T47D (cell line): ENCODE measurements around the gene IL4R.

Experiments
- DNase-seq, 2 experiments: peaks; one replicate each; pipeline versions ENCODE4 v3.0.0 to v3.0.0-alpha.2; 2011 to 2012; ENCODE audit warnings: low read depth in 1 of 2, low spot score in 1 of 2
- JUND ChIP-seq: IDR thresholded peaks from 2 replicates; pipeline ENCODE4 v1.6.1; 2012; ENCODE audit warnings: low read depth
- in situ Hi-C: cut with HindIII; loops from 2 replicates; pipeline ENCODE4 v1.10.0; 2016; ENCODE audit warnings: low sequenced_read_pairs, low pct_unique_long_range_greater_than_20kb

Gene IL4R

DNA sequence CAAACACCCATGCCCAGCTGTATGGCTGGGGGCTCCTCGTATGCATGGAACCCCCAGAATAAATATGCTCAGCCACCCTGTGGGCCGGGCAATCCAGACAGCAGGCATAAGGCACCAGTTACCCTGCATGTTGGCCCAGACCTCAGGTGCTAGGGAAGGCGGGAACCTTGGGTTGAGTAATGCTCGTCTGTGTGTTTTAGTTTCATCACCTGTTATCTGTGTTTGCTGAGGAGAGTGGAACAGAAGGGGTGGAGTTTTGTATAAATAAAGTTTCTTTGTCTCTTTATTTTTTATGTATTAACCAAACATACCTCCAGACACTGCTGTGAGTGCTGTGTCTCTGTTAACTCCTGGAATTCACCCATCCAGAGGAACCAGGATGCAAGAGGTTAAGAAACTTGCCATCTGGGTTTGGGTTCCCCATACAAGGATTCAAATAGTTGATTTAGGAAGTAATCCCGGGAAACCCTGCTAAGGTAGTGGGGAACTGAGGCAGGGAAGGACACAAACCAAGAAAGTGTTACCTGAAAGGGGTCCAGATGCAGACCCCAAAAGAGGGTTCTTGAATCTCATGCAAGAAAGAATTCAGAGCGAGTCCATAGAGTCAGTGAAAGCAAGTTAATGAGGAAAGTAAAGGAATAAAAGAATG lies 50.8 kb downstream of the IL4R start:
- DNase-seq: peak in 1 of 2 experiments; percentile 74
- in situ Hi-C loops: no loop called here

DNA sequence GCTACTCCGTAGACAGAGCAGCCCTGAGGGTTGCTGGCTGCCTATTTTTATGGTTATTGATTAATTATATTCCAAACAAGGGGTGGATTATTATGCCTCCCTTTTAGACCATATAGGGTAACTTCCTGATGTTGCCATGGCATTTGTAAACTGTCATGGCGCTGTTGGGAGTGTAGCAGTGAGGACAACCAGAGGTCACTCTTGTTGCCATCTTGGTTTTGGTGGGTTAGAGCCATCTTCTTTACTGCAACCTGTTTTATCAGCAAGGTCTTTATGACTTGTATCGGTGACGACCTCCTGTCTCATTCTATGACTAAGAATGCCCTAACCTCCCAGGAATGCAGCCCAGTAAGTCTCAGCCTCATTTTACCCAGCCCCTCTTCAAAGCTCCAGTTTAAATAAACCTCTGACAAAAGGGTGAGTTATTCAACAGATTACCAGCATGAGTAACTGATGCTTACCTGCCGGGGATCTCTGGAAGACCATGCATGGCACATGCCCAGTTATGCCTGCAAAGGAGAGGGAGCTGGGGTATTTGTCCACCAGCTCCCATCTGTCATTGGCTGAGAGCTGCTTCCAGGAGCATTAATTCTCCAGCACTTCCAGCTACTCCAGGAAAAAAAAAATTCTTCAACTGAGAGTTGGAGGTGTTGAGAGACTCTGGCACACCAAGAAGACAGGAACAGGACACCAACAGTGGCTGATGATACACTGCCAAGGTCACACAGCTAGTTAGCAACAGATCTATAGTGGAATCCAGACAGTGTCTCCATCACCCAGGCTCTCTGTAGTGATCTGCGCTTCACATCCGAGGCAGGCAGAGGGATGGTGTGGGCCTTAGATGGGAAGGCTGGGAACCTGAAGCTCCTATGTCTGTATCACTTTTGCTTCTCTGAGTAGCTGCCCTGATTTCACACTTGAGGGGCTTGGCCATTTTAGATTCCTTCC lies 51.6 kb downstream of the IL4R start:
- no peak for TF ChIP-seq JUND
- in situ Hi-C loops: no loop called here
- DNase-seq: no peak

More for the DNA sequence above, 50.8 kb downstream of the IL4R start:
- no peak for TF ChIP-seq JUND

DNA sequence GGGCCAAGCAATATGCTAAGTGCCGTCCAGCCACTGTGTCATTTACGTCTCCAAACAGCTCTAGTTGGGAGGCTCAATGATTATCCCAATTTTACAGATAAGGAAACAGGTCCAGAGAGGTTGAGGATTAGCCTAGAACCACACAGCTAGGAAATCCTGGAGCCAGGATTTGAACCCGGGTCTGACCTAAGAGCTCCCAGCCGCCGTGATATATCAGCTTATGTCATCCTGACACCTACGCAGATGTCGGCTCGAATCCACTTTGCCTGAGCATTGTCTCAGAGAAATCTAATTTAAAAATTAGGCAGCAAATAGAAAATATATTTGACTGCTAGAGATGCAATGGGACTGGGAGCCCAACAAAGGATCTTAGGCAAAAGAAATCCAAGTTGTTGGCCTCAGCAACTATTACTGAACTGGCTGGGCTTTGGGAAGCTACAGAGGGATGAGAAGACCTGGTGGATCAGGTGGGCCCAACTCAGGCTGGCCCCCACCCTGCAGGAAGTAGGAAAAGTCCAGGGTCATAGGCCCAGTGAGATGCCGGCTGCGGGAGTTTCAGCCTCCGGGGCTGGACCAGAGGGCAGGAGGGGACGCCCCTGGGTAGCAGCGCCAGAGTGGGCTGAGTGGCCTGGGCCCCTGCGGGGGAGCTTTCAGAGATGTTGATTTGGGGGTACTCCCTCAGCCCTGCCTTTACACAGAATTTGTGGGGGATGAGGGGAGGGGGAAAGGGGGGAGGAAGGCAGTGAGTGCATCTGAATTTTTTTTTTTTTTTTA lies 53.1 kb downstream of the IL4R start:
- in situ Hi-C loops: no loop called here
- no peak for DNase-seq
- no peak for TF ChIP-seq JUND

DNA sequence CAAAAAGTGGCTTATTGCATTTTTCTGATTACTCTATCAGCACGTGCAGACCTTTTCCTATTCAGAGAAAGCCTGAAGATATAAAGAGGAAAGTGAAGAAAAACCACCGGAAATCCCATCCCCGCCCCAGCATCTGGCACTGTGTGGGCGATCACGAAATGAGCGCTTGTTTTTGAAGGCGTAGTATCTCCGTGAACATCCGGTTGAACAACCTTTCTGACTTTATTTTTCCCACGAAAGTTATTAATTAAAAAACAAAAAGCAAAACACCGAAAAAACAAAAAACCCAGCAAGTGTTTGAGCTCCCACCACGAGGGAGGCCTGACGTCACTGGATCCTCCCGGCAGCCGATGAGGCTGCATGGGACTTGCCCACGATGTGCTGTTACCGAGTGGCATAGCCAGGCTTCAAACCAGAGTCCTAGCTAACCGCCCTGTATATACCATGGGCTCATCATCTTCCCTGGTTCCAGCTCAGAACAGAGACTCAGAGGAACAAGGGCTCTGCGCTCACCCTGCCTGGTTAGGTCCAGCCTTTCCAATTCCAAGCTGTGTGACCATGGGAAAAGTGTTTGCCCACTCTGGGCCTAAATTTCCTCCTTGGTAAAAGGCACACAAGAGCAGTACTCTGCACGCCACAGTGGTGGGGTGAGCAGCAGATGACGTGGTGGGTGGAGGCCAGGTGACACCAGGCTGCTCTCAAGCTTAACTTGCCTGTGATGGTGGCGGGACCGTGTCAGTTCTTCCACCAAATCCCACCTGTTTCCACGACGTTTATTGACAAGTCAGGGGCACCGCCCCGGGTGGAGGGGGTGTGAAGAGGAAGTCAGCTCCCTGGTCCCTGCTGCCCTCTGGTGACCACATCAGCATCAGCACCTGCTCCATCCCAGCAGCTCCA lies 53.9 kb downstream of the IL4R start:
- no peak for TF ChIP-seq JUND
- in situ Hi-C loops: no loop called here
- peak; percentile 70 to 73 for DNase-seq

DNA sequence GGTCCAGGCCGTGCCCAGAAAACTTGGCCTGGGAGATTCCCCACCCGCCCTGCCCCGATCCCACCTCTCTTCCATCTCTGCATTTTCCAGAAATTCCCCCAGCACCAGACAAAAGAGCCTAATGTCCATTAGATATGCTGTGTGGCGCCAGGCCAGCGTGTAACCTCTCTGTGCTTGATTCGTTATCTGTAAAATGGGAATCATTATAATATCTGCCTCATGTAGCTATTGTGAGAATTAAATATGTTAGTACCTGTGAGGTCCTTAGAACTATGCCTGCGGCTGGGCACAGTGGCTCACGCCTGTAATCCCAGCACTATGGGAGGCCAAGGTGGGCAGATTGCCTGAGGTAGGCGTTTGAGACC lies 54.6 kb downstream of the IL4R start:
- no peak for DNase-seq
- TF ChIP-seq JUND: no peak
- in situ Hi-C loops: no loop called here

DNA sequence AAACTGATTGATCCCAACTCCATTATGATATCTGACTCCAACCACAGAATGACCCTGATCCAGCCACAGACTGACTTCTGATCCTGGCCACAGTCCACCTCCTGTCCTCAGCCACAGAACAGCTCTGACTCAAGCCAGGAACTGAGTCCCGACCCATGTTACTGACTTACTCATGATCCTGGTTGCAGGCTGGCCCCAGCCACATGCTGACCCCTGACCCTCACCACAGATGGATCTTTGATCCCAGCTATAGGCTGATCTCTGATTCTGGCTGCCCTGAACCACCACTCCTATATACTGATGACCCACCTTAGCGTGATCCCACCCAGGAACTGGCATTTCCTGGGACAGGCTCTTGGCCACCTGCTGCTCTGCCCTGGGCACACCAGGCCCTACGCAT lies 56.0 kb downstream of the IL4R start:
- in situ Hi-C loops: no loop called here
- no peak for TF ChIP-seq JUND
- no peak for DNase-seq

DNA sequence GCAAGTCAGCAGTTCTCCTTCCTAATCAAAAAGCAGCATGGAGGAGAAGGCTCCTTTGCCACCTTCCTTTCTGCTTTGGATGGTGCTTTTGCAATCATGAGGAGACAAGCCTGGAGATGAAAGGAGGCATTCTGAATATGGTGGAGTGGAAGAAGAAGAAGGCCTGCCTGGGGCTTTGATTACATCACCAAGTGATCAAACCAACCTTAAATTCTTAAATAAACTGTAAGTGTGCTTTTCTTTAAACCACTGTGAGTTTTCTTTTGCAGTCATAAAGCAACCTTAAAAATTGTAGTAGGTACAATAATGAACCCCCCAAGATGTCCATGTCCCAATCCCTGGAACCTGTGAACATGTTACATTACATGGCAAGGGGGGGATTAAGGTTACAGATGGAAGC lies 56.5 kb downstream of the IL4R start:
- in situ Hi-C loops: no loop called here
- DNase-seq: no peak
- no peak for TF ChIP-seq JUND

DNA sequence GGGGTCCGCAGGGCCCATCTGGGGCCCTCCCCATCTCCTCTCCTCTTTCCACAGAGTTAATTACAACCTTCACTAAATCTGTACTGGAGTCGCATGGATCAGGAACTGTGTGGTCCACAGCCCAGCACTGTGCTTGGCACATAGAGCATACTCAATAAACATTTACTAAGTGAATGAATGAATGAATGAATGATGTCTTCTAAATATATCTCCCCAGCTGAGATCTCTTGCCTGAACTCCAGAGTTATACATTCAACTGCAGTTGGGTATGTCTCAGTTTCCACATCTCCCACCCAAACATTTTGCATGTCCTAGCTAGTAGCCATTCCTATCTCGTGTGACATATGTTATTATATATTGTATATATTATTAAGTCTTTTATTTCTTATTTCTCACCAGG lies 59.5 kb downstream of the IL4R start:
- in situ Hi-C loops: no loop called here
- DNase-seq: no peak
- no peak for TF ChIP-seq JUND

DNA sequence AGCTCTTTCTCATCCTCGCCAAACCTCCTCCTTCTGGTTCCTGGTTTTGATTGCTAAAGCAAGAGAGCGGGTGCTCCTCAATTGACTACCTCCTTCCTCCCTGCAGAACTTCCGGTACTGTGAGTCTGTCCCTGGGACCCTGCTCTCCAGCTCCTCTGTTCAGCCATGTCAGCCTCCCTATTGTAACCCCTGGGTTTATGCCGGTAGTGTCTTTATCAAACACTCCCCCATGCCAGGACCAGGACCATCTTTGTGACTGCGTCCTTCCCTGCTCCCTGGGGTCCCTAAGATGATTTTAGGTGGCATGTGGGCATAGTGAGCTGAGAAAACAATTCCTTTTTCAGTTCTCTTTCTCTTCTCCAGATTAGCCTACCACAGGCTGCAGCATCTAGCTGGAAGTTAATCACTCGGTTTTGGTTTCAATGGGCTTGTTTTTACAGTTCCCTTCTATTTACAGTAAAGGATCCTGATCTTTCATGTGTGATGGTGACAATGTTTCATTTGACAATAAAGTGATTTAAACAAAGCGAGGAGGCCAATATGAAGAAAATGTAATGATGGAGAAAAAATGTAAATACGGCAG lies 60.5 kb downstream of the IL4R start:
- no peak for TF ChIP-seq JUND
- DNase-seq: no peak
- in situ Hi-C loops: no loop called here

DNA sequence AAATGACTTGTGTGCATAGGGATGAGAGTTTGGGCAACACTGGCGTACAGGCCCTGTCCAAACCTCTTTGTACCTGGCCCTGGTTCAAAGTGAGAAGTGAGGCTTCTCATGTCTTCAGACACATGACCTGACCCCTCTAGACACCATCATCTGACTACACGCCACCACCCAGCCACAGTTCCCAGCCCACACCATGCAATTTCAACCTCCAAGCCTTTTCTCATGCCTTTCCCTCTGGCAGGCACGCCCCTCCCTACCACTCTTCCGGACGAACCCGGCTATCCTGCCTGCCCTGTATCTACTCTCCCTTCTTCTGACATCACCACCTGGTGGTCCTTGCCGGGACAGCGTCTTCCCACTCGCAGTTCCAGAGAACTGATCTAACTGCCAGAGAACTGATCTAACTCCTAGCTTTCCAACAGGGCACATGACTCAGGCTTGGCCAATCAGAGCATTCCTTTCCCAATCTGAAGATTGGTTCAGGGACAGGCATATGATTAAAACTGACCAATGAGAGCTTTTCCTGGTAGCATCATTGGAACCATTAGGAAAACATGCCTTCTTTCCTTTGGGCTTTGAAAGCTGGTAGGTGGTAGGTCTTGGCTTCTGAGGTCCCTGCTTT lies 61.1 kb downstream of the IL4R start:
- in situ Hi-C loops: no loop called here
- peak in 1 of 2 experiments; percentile 74 for DNase-seq
- no peak for TF ChIP-seq JUND
